K562 (cell line): ENCODE data around the gene ZBTB20. TPM values are rescaled to one million over a fixed set of nuclear protein-coding genes. Genes with fewer than 3 reads are reported as not detected.

Experiments
- ATAC-seq: fragments of 200-7000 bp; cut with Tn5 transposase; 3 replicates; pipeline ENCODE4 v1.9.1; 2020; ENCODE audit warnings: moderate library complexity
- BruUV-seq: library from RNA; stranded (reverse); fragments of 400-500 nt; replicated peaks from 2 replicates; lab custom pipeline; 2021; lab: Mats Ljungman, UMichigan
- CTCF ChIA-PET: fragments of 300-600 bp; formaldehyde crosslinking; extraction: SDS; loops from one replicate; lab custom pipeline; 2021; ENCODE audit warnings: low intra/inter-chr PET ratio; lab: Yijun Ruan, JAX
- POLR2A ChIA-PET: fragments of 300-600, 350-650 bp; sonication (Branson Sonifier 250); formaldehyde crosslinking; extraction: SDS; loops from one replicate; lab custom pipeline; 2021; ENCODE audit warnings: antibody characterized with exemption, inconsistent platforms; lab: Yijun Ruan, JAX
- DNase-seq, 4 experiments: peaks; one replicate each; pipeline versions ENCODE4 v3.0.0 to v3.0.0-alpha.2; 2011 to 2018; ENCODE audit warnings: low spot score in 3 of 4, mixed read lengths in 3 of 4; ENCODE audit errors: extremely low read depth in 1 of 4
- FAIRE-seq: peaks from 2 replicates; lab custom pipeline; 2011; peaks lifted over from hg19 to GRCh38; lab: Jason Lieb, UNC
- H2AFZ ChIP-seq: 2 replicates; pipeline ENCODE4 v1.6.0; 2011; ENCODE audit warnings: low read depth, low read length, control low read depth, inconsistent platforms
- H3K27ac ChIP-seq: fragments of 200-600 bp; 3 replicates; pipeline ENCODE4 v1.8.0; 2011; ENCODE audit warnings: low read depth, mild to moderate bottlenecking, control low read depth, inconsistent platforms, low read length, moderate library complexity, mixed read lengths; ENCODE audit errors: extremely low read depth
- H3K27me3 ChIP-seq, 2 experiments: fragments of 300-600 bp in 1 of 2; 2 replicates in 1 of 2; 3 replicates in 1 of 2; pipeline versions ENCODE4 v1.6.0 to v1.8.0; 2011; ENCODE audit warnings: inconsistent platforms in 2 of 2, low read length in 2 of 2, mild to moderate bottlenecking in 1 of 2, mixed read lengths in 1 of 2, moderate library complexity in 1 of 2; ENCODE audit not compliant: control insufficient read depth in 2 of 2, insufficient read depth in 2 of 2
- H3K36me3 ChIP-seq: fragments of 300-600 bp; 3 replicates; pipeline ENCODE4 v1.8.0; 2011; ENCODE audit warnings: mild to moderate bottlenecking, low read length, inconsistent platforms; ENCODE audit not compliant: control insufficient read depth, insufficient read depth
- H3K4me1 ChIP-seq, 2 experiments: fragments of 200-600 bp in 1 of 2; replicated peaks in 1 of 2; 2 replicates in 1 of 2; 3 replicates in 1 of 2; pipeline versions ENCODE4 v1.5.1 to v1.8.0; 2011; ENCODE audit warnings: inconsistent platforms in 2 of 2, low read length in 2 of 2, mild to moderate bottlenecking in 1 of 2, mixed read lengths in 1 of 2, moderate library complexity in 1 of 2; ENCODE audit not compliant: control insufficient read depth in 2 of 2, insufficient read depth in 2 of 2
- H3K4me2 ChIP-seq: 2 replicates; pipeline ENCODE4 v1.6.1; 2011; ENCODE audit warnings: low read length, control low read depth, inconsistent platforms, mixed read lengths; ENCODE audit not compliant: insufficient read depth
- H3K4me3 ChIP-seq: fragments of 200-600 bp; sonication (generic), shearing (Covaris generic); 2 replicates; pipeline ENCODE4 v1.5.1; 2016; ENCODE audit warnings: control low read depth, inconsistent platforms
- H3K79me2 ChIP-seq: fragments of 200-600 bp; 3 replicates; pipeline ENCODE4 v1.8.0; 2011; ENCODE audit warnings: low read length, inconsistent platforms; ENCODE audit not compliant: control insufficient read depth, insufficient read depth
- H3K9ac ChIP-seq, 2 experiments: 2 replicates each; pipeline versions ENCODE4 v1.6.0 to v1.6.1; 2011; ENCODE audit warnings: low read depth in 2 of 2, low read length in 2 of 2, control low read depth in 1 of 2, inconsistent platforms in 1 of 2, mild to moderate bottlenecking in 1 of 2, mixed read lengths in 1 of 2; ENCODE audit not compliant: insufficient read depth in 1 of 2
- H3K9me1 ChIP-seq: one replicate; pipeline ENCODE4 v1.6.0; 2011; ENCODE audit warnings: inconsistent platforms, mild to moderate bottlenecking, low read length, moderate library complexity; ENCODE audit not compliant: control insufficient read depth, insufficient read depth
- H3K9me3 ChIP-seq: replicated peaks from 2 replicates; pipeline ENCODE4 v1.5.1; 2011; ENCODE audit warnings: low read depth, low read length, inconsistent platforms; ENCODE audit not compliant: control insufficient read depth, insufficient read depth
- H4K20me1 ChIP-seq: replicated peaks from 2 replicates; pipeline ENCODE4 v1.6.1; 2011; ENCODE audit warnings: low read length, inconsistent platforms, mixed read lengths; ENCODE audit not compliant: control insufficient read depth, insufficient read depth
- ATF3 ChIP-seq, 2 experiments: fragments of 450-650 bp in 1 of 2; sonication (generic) in 1 of 2; formaldehyde crosslinking in 1 of 2; IDR thresholded peaks in 1 of 2; conservative IDR thresholded peaks in 1 of 2; 2 replicates each; pipeline versions ENCODE4 v1.6.1 to v1.8.1; 2016 to 2023; ENCODE audit warnings: mild to moderate bottlenecking in 2 of 2, moderate library complexity in 2 of 2, inconsistent platforms in 1 of 2, missing genetic modification reagents in 1 of 2
- BMI1 ChIP-seq: fragments of 150-350 bp; IDR thresholded peaks from 2 replicates; pipeline ENCODE4 v1.6.1; 2014; ENCODE audit warnings: low read length
- COPS2 ChIP-seq: fragments of 450-650 bp; conservative IDR thresholded peaks from 2 replicates; pipeline ENCODE4 v1.6.1; 2016; ENCODE audit warnings: mild to moderate bottlenecking, moderate library complexity
- CREB3L1 ChIP-seq: fragments of 450-650 bp; IDR thresholded peaks from 2 replicates; pipeline ENCODE4 v1.6.1; 2014; ENCODE audit warnings: low read depth, mild to moderate bottlenecking, moderate library complexity, borderline replicate concordance
- CTCF ChIP-seq, 3 experiments: IDR thresholded peaks in 2 of 3; conservative IDR thresholded peaks in 1 of 3; 2 replicates each; pipeline ENCODE4 v1.5.1; 2011 to 2012; ENCODE audit warnings: low read length in 3 of 3, mild to moderate bottlenecking in 3 of 3, control low read depth in 2 of 3, improper control_type of control experiment in 1 of 3, inconsistent platforms in 1 of 3, low read depth in 1 of 3, mixed read lengths in 1 of 3, moderate library complexity in 1 of 3; ENCODE audit not compliant: insufficient read depth in 2 of 3
- PREB ChIP-seq: sonication (generic); formaldehyde crosslinking; IDR thresholded peaks from 2 replicates; pipeline ENCODE4 v1.8.1; 2023; ENCODE audit warnings: mild to moderate bottlenecking, missing genetic modification reagents
- RBM15 ChIP-seq: fragments of 200-400 bp; formaldehyde crosslinking; IDR thresholded peaks from 2 replicates; pipeline ENCODE4 v1.6.1; 2018; ENCODE audit warnings: mild to moderate bottlenecking, low read length, moderate library complexity; ENCODE audit not compliant: insufficient read depth
- ZNF253 ChIP-seq: fragments of 250-450 bp; sonication (Bioruptor Pico); conservative IDR thresholded peaks from 2 replicates; pipeline ENCODE4 v1.6.1; 2021; ENCODE audit warnings: mild to moderate bottlenecking
- WGBS: fragments of 100-300 bp; shearing (Covaris generic); methylation state at CpG from one replicate; pipeline ENCODE4 v1.1.6; 2016; ENCODE audit warnings: low coverage, mixed read lengths; ENCODE audit not compliant: insufficient coverage; ENCODE audit errors: missing lambda C conversion rate; 5-methylcytosine and 5-hydroxymethylcytosine counted together
- in situ Hi-C: fragments of 300-500 bp; cut with MboI; formaldehyde crosslinking; loops from 4 replicates; pipeline ENCODE4 v1.15.0; 2018; ENCODE audit warnings: inconsistent platforms, mixed read lengths
- intact Hi-C: fragments of 100-400 bp; cut with micrococcal nuclease; formaldehyde crosslinking; loops from 2 replicates; pipeline ENCODE4 v1.14.2; 2022
- polyA plus RNA-seq, 8 experiments: library from polyadenylated mRNA; depleted of rRNA in 4 of 8; stranded (reverse) in 5 of 8; unstranded in 3 of 8; fragments of >200 nt; fragmentation: Nextera tagmentation in 2 of 8; fragmentation: Illumina TruSeq in 1 of 8; extraction: Ambion mirVana in 2 of 8; extraction: Trizol in 1 of 8; gene quantifications; 2 replicates each; pipeline versions ENCODE4 v1.2.1 to v1.2.3, GENCODE V29; 2011 to 2014; ENCODE audit warnings: inconsistent platforms in 1 of 8, missing spikeins in 1 of 8
- total RNA-seq, 7 experiments: library from RNA; depleted of rRNA in 6 of 7; stranded (reverse); fragments of >200 nt in 6 of 7; fragmentation: Illumina TruSeq in 2 of 7; extraction: Trizol in 2 of 7; gene quantifications; 2 replicates each; pipeline versions ENCODE4 v1.2.1 to v1.2.3, GENCODE V29; 2011 to 2021; ENCODE audit warnings: low replicate concordance in 1 of 7

The ZBTB20 gene
- total and polyA plus RNA-seq, 9 of the 15 experiments (the other 6 are each of a cell fraction or from before 2014, with no cell fraction given): 0.17 to 1.7 (median 0.45) TPM

- Histone ChIP-seq H3K4me1 (no peaks in the 10 kb centered on the region), H3K79me2 (no peaks in the 10 kb centered on the region), H4K20me1 (no peaks in the 10 kb centered on the region), H3K27ac (no peak overlapping the region), H3K9ac (no peak overlapping the region), H3K4me2 (no peak overlapping the region), H3K9me1 (no peaks in the 10 kb centered on the region), H2AFZ (no peak overlapping the region), H3K36me3 (no peaks in the 10 kb centered on the region), H3K9me3 (no peaks in the 10 kb centered on the region), H3K27me3 (no peaks in the 10 kb centered on the region)
- ATAC-seq (no peak), DNase-seq (no peak), FAIRE-seq (no peak)
- intact Hi-C loops (no loop called here), in situ Hi-C loops (no loop called here)
- WGBS: 0% methylated on average over 4 of the region's 4 CpGs
- CTCF ChIA-PET: no interaction called here
- no TSS peak for BruUV-seq
- TF ChIP-seq ZNF253 (CRISPR knock-in tag) (no peak), CTCF (IDR thresholded peaks at IDR 0.05 in 2 of 3, conservative IDR thresholded peaks at IDR 0.05 in 1 of 3; ENCODE audit: insufficient read depth in 2 of 3, low read depth in 1 of 3, low read length in 3 of 3) (0 out of 6 replicates have a peak, but pooled peaks of 1 of the 3 experiments have one; percentile 5)
- TF ChIP-seq, all 486 proteins: peak for 1
- POLR2A ChIA-PET: no interaction called here
- no peak overlapping the region for H3K4me3 ChIP-seq
Observed at GRCh38 chr3:114597012-114597411, 550.1 kb downstream of the ZBTB20 start.

GRCh38 chr3:114596147-114596546, 550.9 kb downstream of the ZBTB20 start:
- no peaks in the 10 kb centered on the region for H3K79me2 ChIP-seq
- CTCF ChIA-PET: no interaction called here
- in situ Hi-C loops: no loop called here
- no peaks in the 10 kb centered on the region for H3K9me1 ChIP-seq
- H3K27me3 ChIP-seq: no peaks in the 10 kb centered on the region
- POLR2A ChIA-PET: no interaction called here
- H3K36me3 ChIP-seq: no peaks in the 10 kb centered on the region
- no peak for FAIRE-seq
- 0% methylated on average over 2 of the region's 2 CpGs for WGBS
- BruUV-seq: no TSS peak
- H3K4me1 ChIP-seq: no peaks in the 10 kb centered on the region
- intact Hi-C loops: no loop called here
- no peaks in the 10 kb centered on the region for H4K20me1 ChIP-seq
- no peak for DNase-seq
- H3K4me2 ChIP-seq: no peak overlapping the region
- H3K9ac ChIP-seq: no peak overlapping the region
- no peak overlapping the region for H2AFZ ChIP-seq
- no peaks in the 10 kb centered on the region for H3K9me3 ChIP-seq
- no peak overlapping the region for H3K4me3 ChIP-seq
- ATAC-seq: no peak
- H3K27ac ChIP-seq: no peak overlapping the region
- TF ChIP-seq RBM15 (no peak), CREB3L1 (no peak), COPS2 (no peak), ATF3 (IDR thresholded peaks at IDR 0.05) (no peak), ATF3 (CRISPR knock-in tag; conservative IDR thresholded peaks at IDR 0.05) (no peak), BMI1 (no peak), PREB (CRISPR knock-in tag) (no peak)
